Pericardium fibroblast (primary cell): ENCODE results near the gene UNC13D. TPM values are rescaled to one million over a fixed set of nuclear protein-coding genes. Genes with fewer than 3 reads are reported as not detected.

Experiments used
- total RNA-seq: library from RNA; depleted of rRNA; stranded (reverse); fragments of >200 nt; gene quantifications from 2 replicates; pipeline ENCODE4 v1.2.3, GENCODE V29; 2015

The UNC13D gene
- total RNA-seq = 0.70 and 1.6 TPM in 2 replicates

DNA sequence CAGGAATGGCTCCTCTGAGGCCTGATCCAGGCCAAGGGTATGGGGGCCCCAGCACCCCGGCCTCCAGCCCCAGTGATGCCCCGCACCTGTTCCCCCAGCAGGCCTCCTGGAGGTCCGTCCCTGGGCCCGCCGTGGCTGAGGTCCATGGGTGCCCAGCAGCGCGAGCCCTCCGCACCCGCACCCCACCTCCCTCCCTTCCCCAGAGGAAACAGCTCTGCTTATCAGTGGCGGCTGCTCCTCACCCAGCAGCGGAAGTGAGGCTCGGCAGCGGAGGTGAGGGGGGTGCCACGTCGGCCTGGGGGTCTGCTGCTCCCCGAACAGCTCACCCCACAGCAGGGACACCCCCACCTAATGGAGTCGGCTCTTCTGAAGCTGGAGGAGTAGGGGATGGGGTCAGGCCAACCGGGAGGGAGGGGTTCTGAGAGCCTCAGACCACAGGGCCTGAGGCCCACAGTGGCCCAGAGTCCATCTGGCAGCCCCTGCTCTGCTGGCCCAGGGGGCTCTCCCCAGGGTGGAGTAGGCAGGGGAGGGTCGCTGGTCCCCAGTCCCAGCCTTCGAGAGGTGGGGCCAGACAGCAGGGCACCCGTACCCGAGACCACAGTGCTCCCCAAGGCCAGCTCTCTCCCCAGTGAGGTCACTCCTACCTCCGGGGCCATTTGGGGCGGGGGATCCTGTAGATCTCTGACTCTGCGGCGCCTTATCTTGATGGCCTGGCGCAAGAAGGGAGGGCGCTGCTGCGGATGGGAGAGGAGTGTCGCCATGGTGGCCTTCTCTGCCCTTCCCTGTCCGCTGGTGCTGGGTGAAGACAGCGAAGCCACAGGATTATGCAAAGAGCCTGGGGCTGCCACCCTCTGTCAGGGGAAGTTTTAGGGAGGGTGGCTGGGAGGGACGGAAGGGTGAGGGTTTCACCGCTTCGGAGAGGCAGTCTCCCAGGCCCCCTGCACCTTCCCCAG lies at the start of gene UNC13D:
Gene UNC13D (minus strand): TSS at position 828 of the 953 bp plus-strand sequence. CDS start 67 bp downstream, at position 761.

DNA sequence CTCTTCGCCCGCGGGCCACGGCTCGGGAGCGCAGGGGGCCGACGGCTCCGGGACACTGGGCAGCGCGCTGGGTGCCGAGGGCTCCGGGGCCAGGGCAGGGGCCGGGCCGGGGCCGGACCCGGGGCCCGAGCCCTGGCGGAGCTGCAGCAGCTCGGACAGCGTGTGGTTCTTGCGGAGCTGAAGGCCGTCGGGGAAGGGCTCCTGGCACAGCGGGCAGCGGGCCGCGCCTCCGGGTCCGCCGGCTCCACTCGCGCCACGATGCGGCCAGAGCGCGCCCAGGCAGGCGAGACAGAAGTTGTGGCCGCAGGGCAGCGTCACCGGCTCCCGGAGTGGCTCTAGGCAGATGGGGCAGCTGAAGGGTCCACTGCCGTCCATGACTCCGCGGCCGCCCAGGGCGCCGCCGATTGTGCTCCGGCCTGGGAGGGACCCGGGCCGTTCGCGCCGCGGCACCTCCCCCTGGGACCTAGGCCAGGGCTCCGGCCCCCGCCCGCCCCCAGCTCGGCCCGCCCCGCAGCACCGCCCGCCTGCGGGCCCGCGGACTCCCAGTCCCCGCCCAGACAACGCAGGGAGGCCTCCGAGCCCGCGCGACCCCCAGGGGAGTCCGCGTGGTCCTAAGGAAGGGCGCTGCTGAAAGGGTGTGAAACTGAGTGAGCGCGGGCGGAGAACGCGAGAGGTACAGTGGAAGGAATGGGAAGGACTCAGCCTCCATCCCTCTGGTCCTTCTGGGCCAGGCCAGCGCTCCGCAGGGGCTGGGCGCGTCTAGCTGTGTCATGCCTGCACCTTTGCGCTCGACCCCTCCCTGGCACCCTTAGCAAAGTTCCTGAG lies 34.2 kb upstream of the UNC13D start, which contains the start of gene TRIM47:
Gene TRIM47 (minus strand): TSS at position 408 of the 825 bp plus-strand sequence. CDS start 33 bp downstream, at position 375.

DNA sequence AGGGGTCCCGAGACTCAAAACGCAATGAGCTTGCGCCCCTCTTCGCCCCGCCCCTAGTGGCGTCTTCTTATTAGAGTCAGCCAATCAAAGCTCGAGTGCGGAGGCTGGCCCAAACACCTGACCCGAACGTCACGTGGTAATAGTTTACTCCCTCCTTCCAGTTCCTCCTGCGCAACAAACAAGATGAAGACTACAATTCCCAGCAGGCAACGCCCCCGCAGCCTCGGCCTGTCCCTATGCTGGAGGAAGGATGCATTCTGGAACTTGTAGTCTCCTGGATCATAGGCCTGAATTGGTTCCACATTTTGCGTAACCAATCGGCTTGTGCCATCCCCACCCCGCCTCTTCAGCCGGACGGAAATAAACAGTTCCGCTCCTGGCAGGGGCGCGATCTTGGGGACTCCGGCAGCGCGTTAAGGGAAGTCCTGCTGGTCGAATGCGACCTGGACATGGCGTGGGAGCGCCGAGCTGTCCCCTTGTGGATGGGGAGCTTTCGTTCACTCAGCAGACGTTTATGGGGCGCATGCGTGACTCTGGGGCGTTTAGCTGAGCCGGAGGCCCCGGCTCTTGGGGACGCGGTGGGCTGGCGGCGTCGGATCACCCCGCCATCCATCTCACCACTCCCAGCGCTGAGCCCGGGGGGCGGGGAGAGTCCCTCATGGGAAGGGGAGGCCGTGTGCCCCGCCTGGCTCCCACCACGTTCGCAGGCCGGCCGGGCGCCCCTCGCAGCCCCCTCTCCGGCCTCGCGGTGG lies 11.3 kb upstream of the UNC13D start, which contains the start of gene WBP2:
Gene WBP2 (minus strand): TSS at position 26 of the 752 bp plus-strand sequence. CDS start 38 bp downstream, outside the sequence.

DNA sequence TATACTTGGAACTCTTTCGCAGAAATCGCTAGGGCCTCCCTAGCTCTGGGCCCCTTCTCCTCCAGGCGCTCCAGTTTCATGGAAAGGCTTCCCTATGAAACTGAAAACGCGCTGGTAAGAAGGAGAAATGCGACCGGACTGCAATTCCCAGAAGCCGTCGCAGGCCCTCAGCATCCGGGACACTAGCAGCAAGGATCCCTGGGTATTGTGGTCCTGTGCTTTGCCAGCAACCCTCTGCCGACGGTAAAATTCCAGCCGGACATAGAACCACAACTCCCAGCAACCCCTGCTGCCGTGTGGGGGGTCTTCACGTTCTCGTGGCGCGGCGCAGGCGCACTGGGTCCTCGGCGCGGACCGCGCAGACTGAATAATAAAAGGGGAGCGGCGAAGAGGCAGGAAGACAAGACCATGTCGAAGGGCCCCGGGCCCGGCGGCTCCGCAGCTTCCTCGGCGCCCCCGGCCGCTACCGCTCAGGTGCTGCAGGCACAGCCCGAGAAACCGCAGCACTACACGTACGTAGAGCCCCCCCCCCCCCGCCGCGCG lies 59.7 kb downstream of the UNC13D start, which contains the start of gene UNK:
Gene UNK (plus strand): TSS at position 334 of the 543 bp plus-strand sequence. CDS start 75 bp downstream, at position 409.

Other genes with a start within 250 kb of the UNC13D start
- gene SMIM5, start 211.0 kb downstream of the UNC13D start, total RNA-seq = not detected in 2 replicates
- 7.5 and 9.6 TPM in 2 replicates for gene RECQL5, start 177.2 kb downstream of the UNC13D start, total RNA-seq
- 35.0 and 62.0 TPM in 2 replicates for gene SAP30BP, start 177.1 kb downstream of the UNC13D start, total RNA-seq
- 0.17 and 1.4 TPM in 2 replicates for gene ITGB4, start 122.9 kb downstream of the UNC13D start, total RNA-seq
- gene GALK1, start 79.2 kb downstream of the UNC13D start, total RNA-seq = 46.3 and 48.2 TPM in 2 replicates
- gene UNK, start 59.6 kb downstream of the UNC13D start, total RNA-seq = 10.3 and 17.0 TPM in 2 replicates
- gene WBP2, start 10.9 kb upstream of the UNC13D start, total RNA-seq = 51.3 and 60.2 TPM in 2 replicates
- 25.0 and 34.0 TPM in 2 replicates for gene TRIM47, start 34.2 kb upstream of the UNC13D start, total RNA-seq
- 21.9 and 37.7 TPM in 2 replicates for gene TRIM65, start 52.5 kb upstream of the UNC13D start, total RNA-seq
- 16.5 and 20.1 TPM in 2 replicates for gene MRPL38, start 60.5 kb upstream of the UNC13D start, total RNA-seq
- 4.9 and 6.8 TPM in 2 replicates for gene FBF1, start 96.6 kb upstream of the UNC13D start, total RNA-seq
- 19.1 and 24.3 TPM in 2 replicates for gene ACOX1, start 134.8 kb upstream of the UNC13D start, total RNA-seq
- 14.7 and 37.5 TPM in 2 replicates for gene TEN1, start 134.8 kb upstream of the UNC13D start, total RNA-seq
- 0.77 and 2.7 TPM in 2 replicates for gene CDK3, start 156.5 kb upstream of the UNC13D start, total RNA-seq
- not detected in 2 replicates for gene EVPL, start 182.9 kb upstream of the UNC13D start, total RNA-seq
- 16.7 and 24.9 TPM in 2 replicates for gene SRP68, start 228.1 kb upstream of the UNC13D start, total RNA-seq
- not detected in 2 replicates for gene GALR2, start 230.4 kb upstream of the UNC13D start, total RNA-seq
- not detected in 2 replicates for gene ZACN, start 234.8 kb upstream of the UNC13D start, total RNA-seq